HG03520 (cell line): ENCODE results near the gene AARS2.

Source experiments
- ATAC-seq: cut with Tn5 transposase; IDR thresholded peaks from one replicate; pipeline ENCODE4 v1.9.1; 2021; ENCODE audit warnings: mild to moderate bottlenecking, moderate library complexity; ENCODE audit not compliant: unreplicated experiment

AARS2 gene

DNA sequence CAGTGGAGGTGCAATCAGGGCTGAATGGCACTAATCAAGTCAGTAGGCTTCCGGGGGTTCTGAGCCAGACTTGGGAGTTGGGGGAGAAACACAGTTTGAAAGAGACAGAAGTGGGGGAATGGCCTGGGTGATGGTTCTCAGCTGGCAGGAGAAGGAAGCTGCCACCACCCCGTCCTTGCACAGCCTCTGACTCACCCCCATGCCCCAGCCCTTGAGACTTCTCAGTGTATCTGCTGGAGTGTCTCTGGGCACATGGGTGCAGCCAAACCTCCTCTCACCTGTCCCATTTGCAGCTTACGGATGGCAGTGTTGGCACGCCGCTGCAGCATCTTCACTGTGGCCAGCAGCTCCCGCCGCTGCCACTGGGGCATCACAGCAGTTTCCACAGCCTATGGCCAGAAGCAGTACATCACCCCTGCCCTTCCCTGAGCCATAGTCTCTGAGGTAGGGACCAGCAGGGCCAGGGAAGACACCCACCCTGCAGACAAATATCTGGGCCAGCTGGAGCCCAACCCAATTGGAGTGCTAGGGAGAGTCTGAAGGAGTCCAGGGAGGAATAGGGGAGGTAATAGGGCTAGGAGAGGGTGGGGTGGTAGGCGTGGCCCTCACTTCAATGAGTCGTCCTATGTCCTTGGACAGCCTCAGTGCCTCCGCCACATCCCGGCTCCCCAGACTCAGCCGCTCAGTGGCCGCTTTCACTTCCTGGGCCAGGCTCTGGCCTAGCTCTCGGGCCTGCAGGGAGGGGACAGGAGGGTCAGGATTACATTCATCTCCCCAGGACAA lies 11.2 kb downstream of the AARS2 start:
- no peak for ATAC-seq

- no peak for ATAC-seq
These were observed 12.0 kb downstream of the AARS2 start for GRCh38 chr6:44301106-44301505.

DNA sequence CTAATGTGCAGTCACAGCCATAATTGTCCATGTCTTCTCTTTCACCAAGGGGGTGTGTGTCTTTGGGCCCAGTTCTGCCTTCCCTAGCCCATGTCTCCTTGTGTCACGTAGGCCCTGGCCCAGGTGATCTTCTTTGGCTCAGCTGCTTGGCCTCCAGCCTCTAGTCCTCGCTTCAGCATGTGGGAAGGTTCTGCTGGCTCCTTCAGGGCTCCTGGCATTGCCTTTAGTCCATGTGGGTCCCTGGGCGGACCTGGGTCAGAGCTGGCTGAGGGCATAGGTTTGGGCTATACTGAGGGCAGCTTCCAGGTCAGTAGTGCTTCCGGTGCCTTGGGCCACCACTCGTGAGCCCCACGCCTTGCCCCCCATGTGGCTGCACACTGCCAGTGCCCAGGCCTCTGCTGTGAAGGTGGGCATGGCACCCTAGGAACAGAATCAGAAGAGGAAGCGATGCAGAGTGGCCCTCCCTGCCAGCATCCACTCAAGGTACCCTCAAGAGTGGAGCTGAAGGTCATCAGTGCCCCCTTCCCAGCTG lies 12.8 kb downstream of the AARS2 start:
- no peak for ATAC-seq

GRCh38 chr6:44298864-44299263 lies 14.3 kb downstream of the AARS2 start:
- ATAC-seq: no peak

DNA sequence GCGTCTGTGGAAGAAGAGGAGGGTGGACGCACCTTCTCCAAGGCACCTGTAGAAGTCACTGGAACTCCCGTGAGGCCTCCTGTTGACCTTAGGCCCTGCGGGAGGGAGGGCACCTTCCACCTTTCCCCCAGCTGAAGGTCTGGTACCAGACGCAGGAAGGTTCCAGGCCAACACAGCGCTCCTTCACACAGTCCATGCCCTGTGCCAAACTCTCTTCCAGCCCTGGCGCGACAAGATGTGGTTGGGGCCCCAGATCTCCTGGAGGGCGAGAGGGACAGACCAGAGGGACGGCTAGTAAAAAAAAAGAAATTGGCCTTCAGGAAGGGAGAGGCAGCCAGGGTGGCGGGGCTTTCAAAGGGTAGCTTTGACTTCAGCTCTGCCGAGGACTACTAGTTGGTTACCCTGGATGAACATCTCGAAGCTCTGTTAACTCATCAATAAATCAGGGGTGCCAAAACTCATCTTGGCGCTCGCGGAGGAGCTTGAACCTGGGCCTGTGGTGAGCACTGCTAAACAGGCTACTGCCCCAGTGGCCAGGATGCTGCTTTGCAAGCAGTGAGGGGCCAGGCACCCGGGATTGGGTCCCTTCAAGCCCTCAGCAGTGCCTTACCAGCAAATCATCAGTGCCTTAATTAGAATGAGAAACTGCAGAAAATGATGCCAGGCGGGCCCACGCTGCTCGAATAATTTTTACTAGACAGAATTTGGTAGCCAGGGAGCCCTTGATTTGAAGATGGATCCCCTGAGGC lies 14.9 kb downstream of the AARS2 start:
- no peak for ATAC-seq

DNA sequence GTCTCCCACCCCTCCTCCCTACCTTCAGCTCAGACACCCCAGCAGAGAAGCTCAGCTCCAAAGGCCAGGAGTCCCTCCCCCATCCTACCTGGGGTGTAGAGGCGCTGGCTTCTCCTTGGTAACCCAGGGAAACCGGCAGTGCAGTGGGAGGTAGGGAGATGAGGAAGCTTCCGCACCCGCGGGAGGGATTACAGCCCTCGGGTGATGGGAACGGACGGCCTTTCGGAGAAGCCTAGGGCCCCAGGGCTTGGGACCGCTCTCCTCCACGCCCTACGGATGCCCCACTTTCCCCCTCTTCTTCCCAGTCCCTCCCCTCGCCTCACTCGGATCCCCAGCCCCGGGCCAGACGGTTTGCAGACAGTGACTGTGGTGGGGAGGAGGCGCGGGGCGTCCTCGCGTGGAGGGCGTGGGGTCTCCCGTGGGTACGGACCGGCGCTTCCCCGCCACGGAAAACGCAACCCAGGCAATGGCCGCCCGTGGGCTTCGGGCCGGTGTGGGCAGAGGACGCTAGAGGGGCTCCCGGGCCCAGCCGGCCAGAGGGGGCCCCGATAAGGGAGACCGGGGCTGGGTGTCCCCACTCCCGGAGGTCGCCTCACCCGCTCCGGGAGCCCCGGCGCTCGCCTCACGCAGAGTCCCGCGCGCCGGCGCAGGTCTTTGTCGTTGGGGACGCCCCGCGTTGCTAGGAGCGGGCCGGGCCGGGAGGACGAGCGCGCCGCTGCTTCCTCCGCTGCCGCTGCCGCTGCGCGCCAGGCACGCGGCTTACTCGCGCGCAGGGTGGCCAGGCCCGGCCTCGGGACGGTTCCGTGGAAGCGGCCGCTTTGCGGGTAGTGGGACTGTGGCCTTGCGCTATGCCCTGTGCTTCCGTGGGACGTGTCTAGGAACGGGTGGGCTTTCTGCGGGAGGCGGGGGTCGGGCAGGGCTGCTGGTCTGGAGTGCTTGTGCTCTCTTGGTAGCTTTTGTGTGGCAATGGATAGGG lies 15.8 kb downstream of the AARS2 start:
- no peak for ATAC-seq

DNA sequence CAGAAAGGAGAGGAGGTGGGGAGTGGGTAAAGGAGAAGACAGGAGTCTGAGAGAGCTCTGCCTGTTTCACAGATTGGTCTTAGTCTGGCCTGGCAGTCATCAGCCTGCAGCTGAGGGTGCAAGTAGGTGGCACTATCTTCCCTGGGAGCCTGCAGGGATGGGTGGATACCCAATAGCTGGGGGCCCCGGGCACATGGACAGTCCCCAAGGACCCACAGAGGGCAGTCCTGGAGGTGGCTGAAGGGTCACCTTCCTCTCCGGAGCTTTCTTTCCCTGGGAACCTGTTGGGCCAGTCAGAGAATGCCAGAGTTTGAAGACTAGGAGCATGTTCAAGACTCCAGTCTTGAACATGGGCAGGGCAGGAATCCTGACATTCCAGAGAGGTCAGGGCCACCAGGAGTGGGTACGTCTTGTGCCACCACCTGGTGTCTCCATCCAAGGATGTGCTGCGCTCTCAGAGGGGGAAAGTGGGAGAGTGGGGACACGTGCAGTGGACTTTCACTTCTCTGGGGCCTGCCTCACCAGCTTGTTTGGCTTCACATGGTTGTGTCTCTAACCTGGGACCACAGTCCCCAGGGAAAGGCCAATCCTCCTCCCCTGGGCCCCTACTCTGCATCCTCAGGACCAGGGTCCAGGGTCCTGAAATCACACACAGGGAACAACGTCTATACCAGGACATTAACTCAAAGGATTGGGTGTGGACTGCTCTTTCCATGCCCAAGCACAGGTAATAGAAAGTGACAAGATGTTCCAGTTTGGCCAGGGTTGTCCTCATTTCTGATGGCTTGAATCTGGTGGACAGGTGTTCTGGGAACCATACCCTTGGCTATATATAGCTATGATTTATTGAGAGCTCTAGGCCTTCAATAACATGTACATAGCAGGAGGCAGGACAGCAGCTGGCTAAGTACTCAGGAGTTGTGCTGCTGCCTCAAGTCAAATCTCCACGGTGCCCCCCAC lies 18.0 kb downstream of the AARS2 start:
- ATAC-seq: no peak

DNA sequence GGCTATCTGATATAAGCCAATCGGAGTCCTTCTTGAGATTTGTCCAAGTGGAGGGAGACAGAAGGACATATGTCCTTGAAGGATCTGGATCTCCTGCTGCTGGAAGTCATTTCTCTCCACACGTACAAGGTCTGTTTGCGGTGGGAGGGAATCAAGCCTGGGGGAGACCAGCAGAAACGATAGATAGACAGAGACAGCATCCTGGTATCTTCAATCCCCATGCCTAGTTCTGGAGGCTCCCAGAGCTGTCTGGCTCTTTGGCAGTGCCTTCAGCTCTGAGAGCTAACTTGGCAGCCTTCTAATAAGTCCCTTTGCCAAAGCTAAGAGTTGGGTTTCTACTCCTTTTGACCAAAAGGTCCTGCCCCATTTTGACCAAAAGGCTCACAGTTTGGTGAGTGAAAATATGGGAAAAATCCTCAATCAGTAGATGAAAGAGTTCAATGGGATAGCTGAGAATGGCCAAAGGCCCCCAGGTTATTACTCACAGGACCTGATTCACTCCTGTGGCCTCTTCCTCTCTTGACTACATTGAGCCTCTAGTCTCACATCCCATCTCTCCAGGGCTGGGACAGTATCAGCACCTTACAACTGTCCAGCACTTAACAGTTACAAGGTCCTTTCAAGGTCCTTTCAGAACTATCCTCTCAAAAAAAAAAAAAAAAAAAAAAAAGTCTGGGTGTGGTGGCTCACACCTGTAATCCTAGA lies 20.3 kb downstream of the AARS2 start:
- ATAC-seq: no peak

- ATAC-seq: no peak
These were observed 21.3 kb downstream of the AARS2 start for GRCh38 chr6:44291841-44292240.

DNA sequence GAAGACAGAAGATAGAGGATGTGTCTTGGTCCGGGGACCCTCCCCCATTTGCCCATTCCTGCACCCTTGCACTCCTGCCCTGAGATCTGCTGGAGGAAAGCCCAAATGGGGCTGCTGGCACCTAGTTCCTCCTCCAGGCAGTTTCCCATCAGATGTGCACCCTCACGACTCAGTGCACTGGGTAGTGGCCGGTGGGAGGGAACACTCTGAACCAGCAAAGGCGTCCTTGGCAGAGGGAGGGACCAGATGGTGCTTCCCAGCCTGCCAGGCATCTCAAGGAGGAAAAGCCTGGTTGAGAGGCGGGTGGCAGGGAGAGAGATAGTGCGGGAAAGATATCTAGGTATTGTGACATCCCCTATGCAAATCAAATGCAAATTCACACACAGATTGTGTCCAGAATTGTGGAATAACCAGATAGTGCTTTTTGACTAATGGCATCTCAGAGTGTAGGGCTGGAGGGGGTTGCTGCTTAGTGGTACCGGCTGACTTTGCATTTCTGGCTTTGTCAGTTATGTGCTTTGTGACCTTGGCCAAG lies 23.4 kb downstream of the AARS2 start:
- ATAC-seq: no peak

GRCh38 chr6:44286747-44287146 lies 26.4 kb downstream of the AARS2 start:
- ATAC-seq: no peak

DNA sequence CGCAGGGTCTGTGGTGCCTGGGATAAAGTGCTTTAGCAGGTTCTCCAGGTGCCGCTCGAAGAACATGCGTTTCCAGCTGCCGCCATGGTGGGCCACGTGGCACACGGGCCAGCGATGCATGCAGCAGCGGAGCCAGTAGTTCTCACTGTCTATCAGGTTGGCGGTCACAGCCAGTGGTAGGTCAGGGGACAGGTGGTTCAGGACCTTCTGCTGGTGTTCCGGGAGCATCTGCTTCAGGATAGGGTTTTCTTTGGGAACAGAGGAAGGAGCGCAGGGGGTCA lies 26.9 kb downstream of the AARS2 start:
- ATAC-seq: no peak

- ATAC-seq: no peak
These were observed 27.4 kb downstream of the AARS2 start for GRCh38 chr6:44285552-44286284.

DNA sequence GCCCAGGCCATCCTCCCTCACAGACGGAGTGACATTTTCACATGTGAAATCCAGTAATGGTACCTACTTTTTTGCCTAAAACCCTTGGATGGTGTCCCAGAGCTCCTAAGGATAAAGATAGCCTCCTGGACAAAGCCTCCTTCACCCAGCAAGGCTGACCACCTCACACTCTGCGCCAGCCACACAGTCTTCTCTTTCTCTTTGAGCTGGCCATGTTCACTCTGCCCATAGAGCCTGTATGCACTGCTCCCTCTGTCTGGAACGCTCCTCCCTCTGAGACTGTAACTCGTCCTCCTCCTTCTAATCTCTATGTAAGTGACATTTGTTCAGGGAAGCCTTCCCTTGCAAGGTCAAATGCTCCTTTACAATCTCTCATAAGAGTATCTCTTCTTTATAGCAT lies 28.3 kb downstream of the AARS2 start:
- no peak for ATAC-seq

DNA sequence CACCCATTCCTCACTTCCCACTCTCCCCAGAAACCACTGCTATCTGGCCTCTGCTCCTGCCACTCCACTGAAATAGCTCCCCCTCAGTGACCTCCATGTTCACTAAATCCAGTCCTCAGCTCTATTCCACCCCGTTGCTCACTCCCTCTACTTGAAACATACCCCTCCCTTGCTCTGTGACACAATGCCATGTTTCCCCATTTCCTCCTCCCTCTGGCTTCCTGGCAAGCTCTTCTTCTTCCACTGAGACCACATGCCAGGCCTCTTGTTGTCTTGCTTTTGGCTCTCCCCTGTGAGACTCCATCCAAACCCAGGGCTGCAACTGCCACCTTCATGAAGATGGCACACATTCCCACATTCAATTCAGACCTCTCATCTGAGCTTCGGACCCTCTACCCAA lies 29.0 kb downstream of the AARS2 start:
- ATAC-seq: no peak

DNA sequence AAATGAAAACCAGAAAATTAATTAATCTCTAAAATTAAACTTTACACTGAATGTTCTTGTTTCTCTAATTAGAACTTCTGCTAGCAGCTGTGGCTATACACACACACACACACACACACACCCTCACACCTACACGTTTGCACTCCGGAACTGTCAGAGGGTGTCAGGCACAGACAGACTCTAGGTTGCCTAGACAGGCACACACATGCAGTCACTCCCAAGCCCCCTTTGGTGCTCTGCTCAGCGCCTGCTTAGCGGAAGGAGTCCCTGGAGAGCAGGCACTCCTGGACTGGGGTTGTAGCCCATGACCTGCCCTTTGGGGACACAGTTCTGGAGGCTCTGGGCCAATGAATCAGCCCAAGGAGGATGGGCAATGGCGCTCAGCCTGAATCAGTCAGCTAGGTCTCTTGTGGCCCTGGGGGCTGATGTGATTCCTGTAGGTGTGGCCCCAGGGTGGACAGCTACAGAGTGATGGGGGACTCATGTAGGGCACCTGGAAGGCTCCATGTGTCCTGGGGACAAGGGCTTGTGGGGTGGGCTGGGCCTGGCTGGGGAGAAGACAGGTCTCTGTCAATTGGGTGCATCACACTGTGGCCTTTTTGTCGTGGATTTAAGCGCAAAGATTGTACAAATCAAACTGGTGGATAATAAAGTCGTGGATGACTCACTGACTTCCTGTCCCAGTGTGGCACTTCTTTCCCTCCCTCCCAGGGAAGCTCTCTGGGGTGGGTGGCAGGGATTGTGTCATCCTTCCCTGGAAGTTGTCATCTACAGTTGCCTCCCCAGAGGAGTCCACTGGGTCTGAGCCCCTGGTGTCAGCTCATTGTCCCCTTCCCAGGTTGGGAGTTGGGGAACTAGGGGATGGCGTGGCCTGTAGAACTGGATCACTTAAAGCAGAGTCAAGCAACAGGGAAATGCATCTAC lies 34.1 kb downstream of the AARS2 start:
- ATAC-seq: no peak

GRCh38 chr6:44278315-44278714 lies 34.8 kb downstream of the AARS2 start:
- ATAC-seq: no peak

- ATAC-seq: no peak
These were observed 35.4 kb downstream of the AARS2 start for GRCh38 chr6:44277763-44278162.
